Inferior parietal cortex (tissue), 1 donor: ENCODE results near the gene SLC26A1.

Source experiments
- DNase-seq: peaks from one replicate; pipeline ENCODE4 v3.0.0-alpha.2; 2016; ENCODE audit errors: extremely low spot score

Gene SLC26A1

DNA sequence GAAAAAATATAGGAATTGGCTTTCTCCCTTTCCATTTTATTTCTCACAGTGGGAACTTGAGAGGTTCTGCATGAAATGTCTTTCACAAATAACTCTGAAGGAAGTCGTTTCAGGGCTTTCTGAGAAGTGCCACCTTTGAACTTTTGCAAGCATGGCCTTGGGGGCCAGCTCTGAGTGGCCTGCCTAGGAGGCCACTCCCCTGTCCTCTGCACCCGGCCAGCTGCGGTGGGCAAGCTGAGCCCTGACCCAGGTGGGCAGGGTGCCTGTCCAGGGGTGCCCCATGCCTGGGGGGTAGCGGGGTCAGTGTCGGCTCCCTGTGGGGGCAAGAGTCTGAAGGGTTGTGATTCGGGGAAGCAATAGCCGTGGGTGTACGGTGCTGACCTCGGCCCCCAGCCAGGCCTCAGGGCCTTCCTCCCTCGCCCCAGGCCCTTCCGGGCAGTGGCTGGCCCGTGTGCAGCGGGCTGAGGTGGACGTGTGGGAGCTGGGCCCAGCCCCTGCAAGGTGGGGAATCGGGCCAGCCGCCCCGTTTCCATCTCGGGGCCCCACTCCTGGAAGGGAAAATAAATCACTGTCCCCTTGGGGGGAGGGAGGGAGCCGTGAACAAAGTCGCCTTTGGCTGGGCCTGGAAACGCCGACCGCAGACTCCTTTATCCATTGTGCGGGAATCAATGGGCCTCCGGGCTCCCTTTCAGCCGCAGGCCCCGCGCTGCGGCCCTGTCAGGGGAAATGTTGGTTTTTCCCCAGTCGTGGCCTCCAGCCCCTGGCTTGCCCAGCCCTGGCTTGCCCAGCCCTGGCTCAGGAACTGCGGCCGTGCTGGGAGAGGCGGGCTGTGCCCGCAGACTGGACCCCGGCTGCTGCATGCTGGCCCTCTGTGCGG is 21.3 kb upstream of the SLC26A1 start:
- DNase-seq, result peak; percentile 76

DNA sequence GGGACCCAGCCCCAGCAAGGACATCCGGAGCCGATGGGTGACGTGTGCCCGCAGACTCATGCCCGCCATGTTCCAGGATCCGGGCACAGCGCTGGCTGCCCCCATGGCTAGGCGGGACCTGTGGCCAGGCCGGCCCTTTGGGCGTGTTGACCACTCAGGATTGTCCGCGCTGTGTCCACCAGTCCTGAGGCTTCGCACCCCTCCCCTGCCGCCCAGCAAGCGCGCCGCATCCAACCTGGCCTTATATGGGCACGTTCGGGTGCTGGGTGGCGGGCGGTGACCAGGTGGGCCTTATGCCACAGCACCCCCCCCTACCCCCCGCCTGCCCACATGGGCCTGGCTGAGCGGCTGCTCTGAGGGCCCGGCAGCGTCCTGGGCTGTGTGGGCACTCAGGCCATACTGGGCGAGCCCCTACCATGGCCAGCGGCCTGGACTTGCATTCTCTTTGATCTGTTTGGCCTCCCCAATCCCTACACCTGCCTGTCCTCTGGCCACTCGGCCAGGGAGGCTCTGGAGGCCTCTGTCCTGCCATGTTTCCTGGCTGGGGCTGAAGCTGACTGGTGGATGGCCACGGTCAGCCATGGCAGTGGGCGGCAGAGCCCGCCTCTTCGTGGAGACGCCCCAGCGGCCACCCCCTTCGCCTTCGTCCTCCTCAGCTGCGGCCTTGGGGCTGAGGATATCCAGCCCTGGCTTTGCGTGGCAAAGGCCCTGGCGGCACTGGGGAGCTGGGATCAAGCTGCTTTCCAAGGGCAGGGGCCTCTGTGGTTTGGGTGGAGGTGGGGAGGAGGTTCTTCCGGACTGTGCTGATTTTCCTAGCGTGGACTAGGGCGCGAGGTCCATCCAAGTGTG is 20.2 kb upstream of the SLC26A1 start:
- no peak for DNase-seq

DNA sequence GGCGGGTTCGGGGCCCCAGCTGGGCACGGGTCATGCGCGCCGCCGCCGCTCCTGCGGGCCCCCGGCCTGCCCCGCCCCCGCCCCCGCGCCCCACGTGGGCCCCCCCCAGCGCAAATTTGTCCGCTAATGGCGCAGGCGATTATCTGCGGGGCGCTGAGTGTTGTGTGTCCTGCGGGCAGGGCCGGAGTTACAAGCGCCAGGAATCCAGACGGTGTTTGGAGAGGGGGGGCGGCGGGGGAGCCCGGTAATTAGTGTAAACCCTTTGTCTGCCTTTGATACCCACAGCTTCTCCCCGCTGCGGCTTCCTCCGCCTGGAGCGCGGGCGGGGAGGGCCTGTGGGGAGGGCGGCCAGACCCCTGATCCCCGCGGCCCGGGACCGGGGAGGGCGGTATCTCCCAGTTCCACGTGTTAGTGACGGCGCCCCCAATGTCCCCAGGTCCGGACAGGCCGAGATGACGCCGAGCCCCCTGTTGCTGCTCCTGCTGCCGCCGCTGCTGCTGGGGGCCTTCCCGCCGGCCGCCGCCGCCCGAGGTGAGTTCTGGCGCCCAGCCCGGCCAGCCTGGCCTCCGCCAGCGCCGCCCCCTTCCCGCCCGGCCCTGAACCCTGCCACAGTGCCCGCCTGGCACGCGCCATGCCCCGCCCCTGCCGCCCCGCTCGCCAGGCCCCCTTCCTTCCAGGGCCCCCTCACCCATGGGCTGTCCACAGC is 19.0 kb upstream of the SLC26A1 start:
- DNase-seq, result no peak

DNA sequence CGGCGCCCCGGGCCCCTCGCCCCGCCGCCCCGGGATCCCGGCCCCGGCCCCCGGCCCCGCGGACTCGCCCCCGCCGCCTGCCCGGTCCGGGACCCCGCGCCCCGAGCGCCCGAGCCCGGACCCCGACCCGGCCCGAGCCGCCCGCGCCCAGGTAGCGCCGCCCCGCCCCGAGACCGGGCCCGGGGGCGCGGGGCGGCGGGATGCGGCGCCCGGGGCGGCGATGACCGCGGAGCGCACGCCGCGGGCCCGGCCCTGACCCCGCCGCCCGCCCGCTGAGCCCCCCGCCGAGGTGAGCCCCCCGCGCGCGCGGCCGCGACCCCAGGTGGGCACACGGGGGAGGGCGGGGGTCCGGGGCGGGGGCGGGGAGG is 18.4 kb upstream of the SLC26A1 start:
- DNase-seq, result no peak

DNA sequence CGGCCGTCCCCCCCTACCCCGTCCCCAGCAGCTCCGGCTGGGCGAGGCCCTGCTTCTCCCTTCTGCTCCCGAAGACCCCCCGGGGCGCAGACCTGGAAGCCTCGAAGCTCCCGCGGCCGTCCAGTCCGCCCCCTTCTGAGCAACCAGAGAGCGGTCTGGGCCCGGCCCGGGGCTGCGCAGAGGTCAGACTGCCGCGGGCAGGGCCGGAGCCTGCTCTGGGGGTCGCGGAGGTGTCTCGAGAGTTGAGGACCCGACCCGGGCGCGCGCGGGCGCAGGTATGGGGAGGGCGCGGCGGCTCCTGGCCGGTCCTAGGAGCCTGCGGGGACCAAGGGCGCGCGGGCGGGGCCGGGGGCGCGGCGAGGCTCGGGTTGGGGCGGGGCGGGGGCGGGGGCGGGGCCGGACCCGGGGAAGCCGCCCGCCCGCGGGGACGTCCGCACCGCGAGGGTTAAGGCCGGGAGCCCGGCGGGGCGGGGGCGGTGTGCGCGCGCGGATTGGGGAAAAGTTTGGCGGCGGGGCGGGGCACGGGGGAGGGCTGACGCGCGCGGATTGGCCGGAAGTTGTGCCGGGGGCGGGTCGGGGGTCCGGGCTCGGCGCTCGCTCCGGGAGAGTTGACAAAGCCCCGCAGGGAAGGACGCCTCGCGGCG is 17.9 kb upstream of the SLC26A1 start, which contains the start of gene FGFRL1:
Gene FGFRL1 (plus strand): TSS at position 605 of the 644 bp plus-strand sequence. CDS start 860 bp downstream, outside the sequence.
- no peak for DNase-seq

DNA sequence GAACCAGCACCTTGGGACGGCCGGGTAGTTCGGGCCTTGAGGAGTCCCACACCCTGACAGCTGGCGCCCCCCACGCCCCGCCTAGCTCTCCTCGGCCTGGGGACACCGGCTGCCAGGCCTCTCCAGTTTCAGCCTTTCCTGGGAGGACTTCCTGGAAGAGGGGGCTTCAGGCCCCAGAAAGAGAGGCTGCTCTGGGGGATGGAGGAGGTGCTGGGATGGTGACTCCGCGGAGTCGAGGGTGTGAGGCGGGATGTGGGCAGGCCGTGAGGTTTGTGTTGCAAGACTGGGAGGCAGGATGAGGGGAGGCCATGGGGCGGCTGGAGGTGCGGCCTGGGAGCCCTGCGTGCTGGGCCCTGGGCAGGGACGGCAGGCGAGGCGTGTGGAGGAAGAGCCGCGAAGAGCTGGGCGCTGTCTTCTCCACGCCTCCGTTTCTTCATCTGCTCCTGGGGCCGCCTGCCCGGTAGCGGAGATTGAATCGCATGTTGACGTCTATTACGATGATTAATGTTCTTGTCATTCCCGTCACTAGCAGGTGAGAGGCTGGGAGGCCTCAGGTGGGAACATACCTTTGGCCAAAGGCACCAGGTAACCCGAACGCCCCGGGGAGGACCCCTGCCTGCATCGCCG is 17.3 kb upstream of the SLC26A1 start:
- DNase-seq, result no peak

DNA sequence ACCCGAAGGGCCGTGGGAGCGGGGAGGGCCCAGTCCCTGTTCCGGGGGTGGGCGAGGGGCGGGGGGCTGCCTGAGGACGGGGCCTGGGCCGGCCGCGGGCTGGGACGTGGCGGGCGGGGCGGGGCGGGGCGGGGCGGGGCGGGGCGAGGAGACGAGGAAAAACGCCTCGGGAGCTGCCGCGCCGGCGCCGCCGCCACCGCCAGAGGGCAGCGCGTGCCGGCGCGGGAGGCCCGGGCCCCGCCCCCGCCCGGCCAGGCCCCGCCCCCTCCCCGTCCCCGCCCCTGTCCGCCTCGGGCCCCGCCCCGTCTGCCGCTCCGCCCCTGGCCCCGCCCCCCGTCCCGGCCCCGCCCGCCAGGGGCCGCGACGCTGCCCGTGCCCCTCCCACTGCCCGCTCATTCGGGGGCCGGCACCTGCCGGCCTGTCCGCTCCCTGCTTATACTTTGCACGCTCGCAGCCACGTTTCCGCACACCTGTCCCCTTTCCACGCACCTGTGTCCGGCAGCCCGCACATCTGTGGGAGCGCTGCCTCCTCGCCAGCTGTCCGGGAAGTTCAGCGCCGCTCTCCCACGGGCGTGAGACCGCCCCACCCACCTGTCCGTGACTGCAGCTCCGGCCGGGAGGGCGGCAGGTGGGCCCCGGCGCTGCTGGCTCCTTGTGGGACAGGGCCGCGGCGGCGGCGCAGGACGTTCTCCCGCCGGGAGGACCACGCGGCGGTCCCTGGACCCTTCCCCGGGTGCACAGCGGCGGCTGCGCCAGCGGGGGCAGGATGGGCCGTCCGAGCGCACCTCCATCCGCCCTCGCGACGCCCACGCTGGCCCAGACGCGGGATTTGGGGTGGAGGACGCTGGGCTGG is 16.6 kb upstream of the SLC26A1 start:
- peak; percentile 45 for DNase-seq

DNA sequence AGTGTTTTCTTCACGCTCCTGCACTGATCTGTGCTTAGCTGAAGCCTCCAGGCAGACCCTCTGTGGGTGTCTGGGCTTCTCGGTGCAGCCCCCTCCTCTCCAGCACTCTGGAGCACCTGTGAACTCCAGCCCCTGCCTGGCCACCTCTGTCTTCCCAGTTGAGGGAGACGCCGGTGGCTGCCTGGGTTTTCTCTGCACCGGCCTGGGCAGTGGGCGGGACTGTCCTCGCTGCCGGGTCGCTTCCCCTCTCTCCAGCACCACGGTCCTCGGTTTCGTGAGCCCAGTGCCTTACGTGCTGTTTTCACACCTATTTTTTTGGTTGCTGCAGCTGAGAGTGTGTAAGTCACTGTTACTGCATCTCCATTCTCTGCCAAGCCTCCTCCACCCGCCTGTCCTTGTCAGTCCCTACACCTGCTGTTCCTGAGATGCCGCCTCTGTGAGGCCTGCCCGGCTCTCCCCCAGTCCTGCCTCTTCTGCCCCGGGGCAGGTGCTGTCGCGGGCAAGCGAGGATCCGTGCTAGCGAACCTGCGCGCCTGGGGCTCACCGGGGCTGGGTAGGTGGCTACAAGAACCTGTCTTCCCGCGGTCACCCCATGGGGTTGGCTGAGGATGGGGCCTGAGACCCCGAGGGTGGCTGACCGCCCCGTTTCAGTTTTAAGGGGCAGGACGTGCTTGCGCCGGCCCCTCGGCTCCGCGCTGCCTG is 15.8 kb upstream of the SLC26A1 start:
- no peak for DNase-seq

DNA sequence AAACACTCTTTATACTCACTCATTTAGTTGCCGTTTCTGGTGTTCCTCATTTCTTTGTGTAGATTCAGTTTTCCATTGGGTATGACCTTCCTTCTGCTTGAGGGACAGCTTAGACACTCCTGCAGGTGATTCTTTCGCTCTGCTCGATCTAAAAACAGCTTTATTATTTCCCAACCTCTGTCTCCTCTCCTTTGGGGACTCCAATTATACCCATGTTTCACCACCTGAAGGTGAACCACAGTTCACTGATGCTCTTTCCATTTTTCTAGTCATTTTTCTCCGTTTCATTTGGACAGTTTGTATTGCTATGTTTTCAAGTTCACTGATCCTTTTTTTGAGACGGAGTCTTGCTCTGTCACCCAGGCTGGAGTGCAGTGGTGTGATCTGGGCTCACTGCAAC is 13.7 kb upstream of the SLC26A1 start:
- DNase-seq, result no peak

DNA sequence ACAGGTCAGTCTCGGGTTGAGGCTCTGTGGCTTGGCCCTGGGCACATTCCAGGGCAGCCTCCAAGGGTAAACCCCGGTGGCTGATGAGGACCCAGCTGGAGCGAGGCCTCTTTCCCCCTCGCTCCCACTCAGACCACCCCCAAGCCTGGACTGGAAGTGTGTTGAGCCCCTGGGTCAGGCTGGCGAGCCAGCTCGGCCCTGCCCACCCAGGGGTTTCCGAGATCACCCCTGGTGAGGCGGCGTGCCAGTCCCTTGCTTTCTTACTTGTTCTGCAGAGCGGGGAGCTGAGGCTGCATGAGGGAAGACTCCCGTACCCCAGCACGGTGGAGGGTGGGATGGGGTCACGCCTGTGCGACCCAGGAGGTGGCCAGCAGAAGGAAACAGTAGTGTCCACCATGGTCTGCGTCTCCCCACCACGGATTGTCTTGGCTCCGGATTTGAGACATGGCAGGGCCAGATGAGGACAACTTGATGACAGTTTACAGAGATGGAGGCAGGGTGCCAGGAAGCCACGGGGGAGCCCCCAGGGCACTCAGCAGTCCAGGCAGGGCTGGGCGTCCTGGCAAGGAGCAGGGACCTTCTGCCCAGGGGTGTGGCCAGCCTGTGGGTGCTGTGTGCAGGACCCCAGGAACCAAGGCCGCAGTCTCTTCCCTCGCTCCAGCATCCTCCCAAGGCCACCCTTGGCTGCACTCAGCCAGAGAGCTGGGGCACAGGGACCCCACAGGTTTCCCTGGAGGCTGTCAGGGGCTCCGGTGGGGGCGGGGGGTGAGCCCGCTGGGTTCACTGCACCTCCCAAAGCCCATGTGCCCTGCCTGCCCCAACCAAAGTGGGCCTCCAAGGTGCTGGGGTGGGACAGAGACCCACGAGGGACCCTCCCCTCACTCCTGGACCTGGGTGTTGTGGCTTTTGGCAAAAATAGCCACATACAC is 11.6 kb upstream of the SLC26A1 start:
- DNase-seq, result no peak

DNA sequence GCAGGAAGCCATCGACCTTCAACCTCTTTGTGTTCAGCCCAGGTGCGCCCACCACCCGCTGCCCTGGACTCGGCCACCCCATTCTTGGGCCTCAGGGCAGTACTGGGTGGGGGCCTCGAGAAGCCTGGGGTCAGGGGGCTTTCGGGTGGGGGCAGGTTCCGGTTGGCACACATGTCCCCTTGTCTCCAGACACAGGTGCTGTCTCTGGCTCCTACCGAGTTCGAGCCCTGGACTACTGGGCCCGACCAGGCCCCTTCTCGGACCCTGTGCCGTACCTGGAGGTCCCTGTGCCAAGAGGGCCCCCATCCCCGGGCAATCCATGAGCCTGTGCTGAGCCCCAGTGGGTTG is 10.8 kb upstream of the SLC26A1 start:
- DNase-seq, result no peak

DNA sequence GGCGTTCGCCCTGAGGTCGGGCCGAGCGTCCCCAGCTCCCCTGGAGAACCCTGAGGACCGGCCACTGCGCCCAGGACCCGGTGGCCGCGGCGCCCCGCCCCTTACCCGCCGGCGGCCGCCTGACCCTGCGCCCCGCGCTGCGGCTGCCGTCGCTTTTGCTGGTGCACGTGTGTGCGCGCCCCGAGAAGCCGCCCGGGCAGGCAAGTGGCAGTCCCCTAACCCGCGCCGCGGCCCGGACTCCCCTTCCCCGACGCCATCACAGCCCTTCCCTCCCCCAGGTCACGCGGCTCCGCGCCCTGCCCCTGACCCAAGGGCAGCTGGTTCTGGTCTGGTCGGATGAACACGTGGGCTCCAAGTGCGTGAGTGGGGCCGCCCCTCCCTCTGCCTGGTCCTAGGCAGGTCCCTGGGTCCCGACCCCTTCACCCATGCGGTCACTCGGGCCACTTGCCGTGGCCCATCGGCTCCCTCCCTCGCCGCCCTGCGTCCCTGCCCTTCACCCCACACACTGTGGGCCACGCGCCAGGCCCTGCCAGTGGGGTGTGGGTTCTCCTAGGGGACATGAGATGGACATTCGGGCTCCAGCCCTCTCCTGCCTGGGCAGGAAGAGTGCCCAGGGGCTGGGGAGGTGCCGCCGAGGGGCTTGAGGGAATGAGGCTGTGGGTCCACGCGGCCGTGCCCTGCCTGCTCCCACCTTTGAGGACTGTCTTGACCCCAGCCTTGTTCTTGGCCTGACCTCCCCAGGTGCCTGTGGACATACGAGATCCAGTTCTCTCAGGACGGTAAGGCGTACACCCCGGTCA is 10.3 kb upstream of the SLC26A1 start:
- no peak for DNase-seq

DNA sequence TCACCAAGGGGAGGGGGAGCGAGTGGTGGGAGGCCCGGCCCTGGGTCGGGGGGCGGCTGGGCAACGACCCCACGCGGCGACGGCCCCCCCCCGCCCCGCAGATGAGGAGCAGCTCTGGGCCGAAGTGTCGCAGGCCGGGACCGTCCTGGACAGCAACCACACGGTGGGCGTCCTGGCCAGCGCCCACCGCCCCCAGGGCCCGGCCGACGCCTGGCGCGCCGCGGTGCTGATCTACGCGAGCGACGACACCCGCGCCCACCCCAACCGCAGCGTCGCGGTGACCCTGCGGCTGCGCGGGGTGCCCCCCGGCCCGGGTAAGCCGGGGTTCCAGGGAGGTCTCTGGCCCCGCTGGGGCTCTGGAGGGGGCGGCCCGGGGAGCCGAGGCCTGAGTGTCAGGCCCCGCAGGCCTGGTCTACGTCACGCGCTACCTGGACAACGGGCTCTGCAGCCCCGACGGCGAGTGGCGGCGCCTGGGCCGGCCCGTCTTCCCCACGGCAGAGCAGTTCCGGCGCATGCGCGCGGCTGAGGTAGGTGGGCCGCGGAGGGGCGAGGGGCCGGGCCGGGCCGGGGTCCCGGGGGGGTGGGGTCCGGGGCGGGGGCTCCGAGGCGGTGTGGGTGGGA is 9.5 kb upstream of the SLC26A1 start:
- no peak for DNase-seq

DNA sequence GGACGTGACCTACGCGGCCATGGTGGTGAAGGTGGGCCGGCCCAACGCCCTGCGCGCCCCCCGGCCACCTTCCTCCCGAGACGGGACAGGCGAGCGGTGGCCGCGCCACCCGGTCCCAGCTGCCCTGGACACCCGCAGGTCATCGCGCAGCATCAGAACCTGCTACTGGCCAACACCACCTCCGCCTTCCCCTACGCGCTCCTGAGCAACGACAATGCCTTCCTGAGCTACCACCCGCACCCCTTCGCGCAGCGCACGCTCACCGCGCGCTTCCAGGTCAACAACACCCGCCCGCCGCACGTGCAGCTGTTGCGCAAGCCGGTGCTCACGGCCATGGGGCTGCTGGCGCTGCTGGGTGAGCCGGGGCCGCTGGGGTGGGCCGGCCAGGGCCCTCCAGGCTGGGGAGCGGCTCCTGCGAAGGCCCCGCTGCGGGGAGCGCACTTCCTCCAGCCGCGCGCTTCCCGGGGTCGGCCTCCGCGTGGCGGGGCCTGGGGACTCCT is 9.0 kb upstream of the SLC26A1 start:
- DNase-seq, result no peak

DNA sequence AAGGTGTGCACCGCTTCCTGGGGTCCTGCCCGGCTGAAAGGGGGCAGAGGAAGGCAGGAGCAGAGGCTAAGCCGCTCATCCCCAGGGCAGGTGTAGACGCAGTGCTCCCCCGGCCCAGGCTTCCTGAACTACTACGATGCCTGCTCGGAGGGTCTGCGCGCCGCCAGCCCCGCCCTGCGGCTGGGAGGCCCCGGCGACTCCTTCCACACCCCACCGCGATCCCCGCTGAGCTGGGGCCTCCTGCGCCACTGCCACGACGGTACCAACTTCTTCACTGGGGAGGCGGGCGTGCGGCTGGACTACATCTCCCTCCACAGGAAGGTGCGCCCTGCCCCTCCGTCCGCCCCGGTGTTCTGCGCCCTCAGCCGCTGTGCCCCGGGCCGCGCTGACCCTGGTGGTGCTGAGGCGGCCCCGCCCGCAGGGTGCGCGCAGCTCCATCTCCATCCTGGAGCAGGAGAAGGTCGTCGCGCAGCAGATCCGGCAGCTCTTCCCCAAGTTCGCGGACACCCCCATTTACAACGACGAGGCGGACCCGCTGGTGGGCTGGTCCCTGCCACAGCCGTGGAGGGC is 8.4 kb upstream of the SLC26A1 start:
- no peak for DNase-seq

DNA sequence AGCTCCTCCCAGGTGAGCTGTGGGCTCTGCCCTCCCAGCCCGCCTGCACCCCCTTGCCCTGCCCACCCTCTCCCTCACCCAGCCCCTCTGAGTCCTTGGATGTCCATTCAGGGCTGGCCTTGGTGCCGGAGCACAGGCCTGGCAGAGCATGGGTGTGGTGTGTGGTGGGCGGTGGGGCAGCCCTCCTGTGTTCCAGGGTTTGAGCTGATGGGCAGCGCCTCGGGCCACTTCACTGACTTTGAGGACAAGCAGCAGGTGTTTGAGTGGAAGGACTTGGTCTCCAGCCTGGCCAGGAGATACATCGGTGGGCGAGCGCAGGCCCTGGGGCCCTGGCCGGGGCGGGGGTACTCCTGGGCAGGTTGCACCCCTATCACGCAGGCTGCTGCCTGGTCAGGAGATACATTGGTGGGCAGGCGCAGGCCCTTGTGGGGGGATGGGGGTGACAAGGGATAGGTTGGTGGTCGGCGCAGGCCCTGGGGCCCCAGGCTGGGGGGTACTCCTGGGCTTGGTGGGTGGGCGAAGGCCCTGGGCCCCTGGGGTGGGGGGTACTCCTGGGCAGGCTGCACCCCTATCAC is 7.6 kb upstream of the SLC26A1 start:
- no peak for DNase-seq
